Kasumi-1 (cell line): ENCODE data around the gene ICE1.
"Not testable (repeated sequence)": the region's sequence is repeated elsewhere in the genome, so short reads cannot be mapped to it uniquely, and the experiment has no call there.

ENCODE experiments used
- DNase-seq, 2 experiments: peaks; one replicate each; lab custom pipeline; 2025; lab: John Stamatoyannopoulos, UW

Gene ICE1

DNA sequence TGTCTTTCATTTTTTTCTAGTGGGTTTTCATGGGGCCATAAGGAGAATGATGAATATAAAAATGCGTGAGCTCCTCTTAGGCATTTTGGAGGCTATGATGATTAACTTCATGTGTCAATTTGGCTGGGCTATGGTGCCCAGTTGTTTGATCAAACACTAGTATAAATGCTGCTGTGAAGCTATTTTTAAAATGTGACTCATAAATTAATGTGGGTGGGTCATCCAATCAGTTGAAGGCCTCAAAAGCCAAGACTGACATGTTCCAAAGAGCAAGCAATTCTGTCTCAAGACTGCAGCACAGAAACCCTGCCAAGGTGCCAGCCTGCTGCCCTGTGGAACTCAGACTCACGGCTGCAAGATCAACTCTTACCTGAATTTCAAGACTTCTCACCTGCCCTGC, 24.4 kb upstream of the ICE1 start:
- no peak for DNase-seq

DNA sequence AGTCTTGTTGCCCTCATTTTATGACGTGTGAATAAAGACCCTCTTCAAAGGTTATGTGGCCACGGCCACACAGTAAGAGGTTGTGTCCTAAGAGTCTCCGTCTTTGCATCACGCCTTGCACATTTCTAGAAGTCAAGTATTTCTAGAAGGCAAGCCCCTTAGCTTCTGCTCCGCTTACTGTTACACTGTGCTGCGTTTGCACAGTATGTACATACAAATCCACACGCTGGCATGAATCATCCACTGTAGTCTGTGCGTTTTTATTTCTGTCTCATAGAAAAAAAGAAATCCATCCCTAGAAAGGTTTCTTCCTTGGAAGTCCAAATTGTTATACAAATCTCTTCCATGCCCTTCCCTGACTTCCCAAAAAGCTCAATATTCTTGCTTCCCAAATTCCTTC, 21.4 kb upstream of the ICE1 start:
- DNase-seq = no peak

- DNase-seq = no peak
Observed at GRCh38 chr5:5403741-5404140, 18.7 kb upstream of the ICE1 start.

- DNase-seq = no peak
Observed at GRCh38 chr5:5404381-5404780, 18.1 kb upstream of the ICE1 start.

- no peak for DNase-seq
Observed at GRCh38 chr5:5405441-5405840, 17.0 kb upstream of the ICE1 start.

- DNase-seq = no peak
Observed at GRCh38 chr5:5407924-5408323, 14.6 kb upstream of the ICE1 start.

- DNase-seq = no peak
Observed at GRCh38 chr5:5409151-5409810, 13.2 kb upstream of the ICE1 start.

- not testable (repeated sequence) for DNase-seq
Observed at GRCh38 chr5:5413856-5414255, 8.6 kb upstream of the ICE1 start.

- DNase-seq = no peak
Observed at GRCh38 chr5:5414999-5415398, 7.5 kb upstream of the ICE1 start.

DNA sequence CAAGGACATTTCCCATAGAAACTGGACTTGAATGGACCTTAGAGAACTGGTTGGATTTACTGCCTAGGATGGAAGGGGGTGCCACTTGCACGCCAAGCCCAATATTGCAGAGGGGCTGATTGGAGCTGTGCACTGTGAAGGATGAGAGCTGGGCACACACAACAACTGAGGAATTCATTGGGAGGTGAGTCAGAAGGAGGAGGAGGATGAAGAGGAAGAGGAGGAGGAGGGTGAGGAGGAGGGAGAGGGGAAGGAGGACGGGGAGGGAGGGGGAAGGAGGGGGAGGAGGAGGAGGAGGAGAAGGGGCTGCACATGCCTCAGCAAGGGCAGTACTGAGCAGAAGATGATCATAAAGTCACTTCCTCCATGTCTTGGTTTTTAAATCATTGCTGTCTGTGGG, 5.7 kb upstream of the ICE1 start:
- DNase-seq = no peak

DNA sequence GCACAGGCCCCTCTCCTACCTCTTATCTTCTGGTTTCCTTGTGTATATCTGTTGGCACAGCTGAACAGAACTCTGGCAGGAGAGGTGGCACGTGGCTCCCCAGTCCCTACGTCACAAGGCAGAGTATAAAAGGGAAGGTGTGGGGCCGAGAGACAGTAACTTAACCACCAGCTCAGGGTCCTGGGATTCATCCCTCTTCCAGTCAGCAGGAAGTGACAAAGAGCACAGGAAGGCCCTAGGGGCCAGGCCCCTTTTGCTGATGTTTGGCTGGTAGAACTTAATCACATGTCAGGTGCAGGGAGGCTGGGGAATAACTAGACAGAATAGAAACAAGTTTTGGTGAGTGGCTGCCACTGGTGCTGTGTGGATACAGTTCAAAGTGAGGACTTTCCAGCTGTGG, 4.5 kb upstream of the ICE1 start:
- DNase-seq = no peak

DNA sequence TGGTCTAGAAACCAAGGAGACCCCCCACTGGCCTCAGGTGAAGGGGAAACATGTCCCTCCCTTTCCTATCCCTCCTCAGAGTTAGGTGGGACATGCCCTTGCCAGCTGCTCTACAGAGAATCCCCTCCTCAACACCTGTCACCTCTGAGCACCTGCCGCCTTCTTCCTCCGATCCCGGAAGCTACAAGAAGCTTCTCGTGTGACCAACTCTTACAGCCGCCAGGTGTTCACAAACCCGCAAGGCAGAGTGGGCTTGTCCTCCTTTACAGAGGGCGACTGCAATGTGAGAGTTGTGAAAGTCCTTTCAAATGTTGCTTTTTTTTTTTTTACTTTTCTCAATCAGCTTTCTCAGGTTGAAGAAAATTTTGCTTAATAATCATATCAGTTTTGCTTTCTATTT, 3.7 kb upstream of the ICE1 start:
- no peak for DNase-seq

DNA sequence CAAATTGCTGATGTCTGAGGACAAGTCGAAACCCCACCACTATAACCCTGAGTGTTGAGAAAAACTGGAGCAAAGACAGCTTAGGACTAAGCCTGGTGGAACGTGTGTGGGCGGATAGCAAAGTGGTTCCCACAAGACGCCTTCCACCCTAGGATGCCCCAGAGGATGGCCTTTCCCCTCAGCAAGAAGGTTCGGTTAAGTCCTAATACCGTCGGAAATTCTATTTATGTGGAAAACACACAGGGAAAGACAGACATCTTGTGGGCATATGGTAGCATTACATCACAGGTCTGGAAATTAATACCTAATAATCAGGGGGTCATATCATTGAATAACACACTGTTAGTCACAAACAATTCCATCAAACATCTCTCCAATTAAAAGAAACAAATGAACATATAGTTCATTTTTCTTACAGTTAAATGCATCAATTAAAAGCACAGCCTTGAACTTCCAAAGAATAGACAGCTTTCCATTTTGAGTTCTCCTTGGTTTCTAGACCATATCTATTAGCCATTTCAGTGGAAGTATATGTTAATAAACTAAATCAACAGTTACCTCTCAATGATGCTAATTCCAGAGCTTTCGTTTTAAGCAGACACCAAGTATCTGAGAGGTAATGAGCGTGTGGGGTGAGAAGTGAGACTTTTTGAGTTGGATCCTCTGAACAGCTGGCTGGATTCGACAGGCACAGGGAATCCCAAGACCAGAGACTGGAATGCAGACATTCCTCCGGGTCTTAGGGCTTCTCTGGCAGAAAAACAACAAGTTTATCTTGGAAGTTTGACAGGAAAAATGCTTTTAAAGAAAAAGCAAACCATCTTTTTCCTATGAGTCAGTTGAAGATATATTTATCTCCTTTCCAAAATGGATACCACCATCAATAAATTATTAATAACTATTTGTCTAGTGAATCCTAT, 2.9 kb upstream of the ICE1 start:
- peak; percentile 68 to 75 for DNase-seq

DNA sequence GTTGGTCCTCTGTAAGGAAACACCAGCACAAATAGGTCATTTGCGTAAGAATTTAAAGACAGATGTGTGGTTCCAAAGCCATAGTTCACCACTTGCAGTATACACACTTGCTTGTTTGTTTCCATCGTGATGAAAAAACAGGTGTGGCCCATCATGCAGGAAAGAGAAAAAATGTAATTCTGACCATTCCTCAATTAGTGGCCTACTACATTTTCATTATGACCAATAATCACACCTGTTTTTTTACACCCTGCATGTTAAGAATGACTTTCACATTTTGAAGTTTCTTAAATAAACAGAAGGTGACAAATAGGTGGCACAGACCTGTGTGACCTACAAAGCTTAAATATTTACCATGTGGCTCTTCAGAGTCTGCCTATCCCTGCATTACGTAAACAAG, 2.2 kb upstream of the ICE1 start:
- DNase-seq = no peak

DNA sequence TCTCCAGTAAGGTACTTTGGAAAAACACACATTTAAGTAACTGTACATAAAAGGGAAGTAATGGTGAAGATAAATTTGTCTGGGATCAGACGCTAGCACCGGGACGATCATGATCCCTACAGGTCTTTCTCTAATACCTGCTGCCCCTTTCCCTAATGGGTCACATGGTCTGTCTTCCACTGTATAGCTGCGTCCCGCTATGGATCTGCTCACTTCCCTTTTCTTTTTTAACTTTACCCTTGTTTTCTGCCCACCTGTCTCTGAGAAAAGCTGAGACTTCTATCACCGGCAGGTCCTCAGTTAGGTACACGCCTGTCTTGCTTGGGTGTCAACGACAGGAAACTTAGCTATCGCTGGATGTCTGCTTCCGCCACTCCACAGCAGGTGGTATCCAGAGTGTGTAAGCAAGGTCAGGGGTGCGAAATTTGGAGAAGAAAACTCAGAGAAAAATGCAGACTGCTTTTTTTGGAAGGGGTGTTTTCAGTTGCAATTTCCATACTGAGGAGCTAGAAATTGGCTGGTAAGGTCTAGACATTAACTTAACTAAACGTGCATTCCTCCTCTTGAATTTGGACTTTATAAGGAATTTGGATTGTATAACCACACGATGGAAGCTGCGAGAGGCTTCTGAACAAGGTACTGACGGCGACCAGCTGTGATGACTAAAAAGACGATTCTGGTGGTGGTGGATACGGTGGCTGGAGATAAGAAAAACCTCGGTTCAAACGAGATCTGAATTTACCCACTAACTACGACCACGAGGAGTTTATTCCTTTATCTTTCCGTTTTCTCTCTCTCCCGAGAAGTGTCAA, 1.1 kb upstream of the ICE1 start:
- peak; percentile 6 to 47 for DNase-seq

DNA sequence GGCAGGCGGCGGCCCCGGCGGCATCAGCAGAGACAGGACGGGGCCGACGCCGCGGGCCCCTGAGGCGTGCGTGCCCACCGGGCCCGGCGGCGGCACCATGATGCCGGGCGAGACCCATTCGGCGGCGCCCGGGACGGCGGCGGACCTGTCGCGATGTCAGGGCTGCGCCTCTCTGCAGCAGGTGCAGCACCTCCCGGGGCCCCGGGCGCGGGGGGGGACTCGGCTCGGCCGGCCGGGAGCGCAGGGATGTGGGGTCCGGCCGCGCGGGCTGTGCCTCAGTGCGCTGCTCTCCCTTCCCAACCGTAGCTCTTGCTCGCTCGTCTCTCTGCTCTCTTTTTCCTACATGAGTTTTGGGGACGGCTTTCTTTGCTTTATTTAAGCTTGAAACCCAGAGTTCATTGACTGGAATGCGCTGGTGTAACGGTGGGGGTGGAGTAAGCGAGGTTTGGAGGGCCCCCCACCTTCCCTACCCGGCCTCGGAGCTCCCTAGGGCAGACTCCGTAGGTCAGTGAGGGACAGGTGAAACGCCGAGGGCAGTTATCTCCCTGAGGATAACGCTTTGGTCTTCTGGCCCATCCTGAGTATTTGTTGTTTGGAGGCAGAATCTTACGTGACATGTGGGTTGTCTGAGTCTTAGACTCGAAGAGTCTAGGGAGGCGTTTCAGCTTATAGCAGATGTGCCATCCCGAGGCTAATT, 490 bp downstream of the ICE1 start:
- no peak for DNase-seq

- DNase-seq = peak; percentile 17 to 28
Observed at GRCh38 chr5:5423586-5423985, 1.1 kb downstream of the ICE1 start.

- DNase-seq = no peak
Observed at GRCh38 chr5:5424736-5425135, 2.3 kb downstream of the ICE1 start.

DNA sequence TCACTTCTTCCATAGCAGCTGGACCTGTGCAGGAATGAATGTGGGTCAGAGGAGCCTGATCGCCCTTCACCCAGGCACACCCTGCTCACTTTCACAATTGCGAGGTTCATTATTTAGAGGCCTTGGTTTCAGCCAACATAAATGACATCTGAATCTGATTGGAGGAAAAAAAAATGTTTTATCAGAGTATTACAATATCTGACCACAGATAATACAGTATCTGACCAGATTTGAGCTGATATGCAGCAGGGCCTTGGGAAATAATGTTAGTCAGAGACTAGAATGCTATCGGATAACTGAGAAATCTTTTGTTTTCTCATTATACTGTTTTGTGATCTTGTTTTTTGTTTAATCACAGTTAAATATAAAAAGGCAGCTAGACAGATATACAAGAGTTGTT, 7.7 kb downstream of the ICE1 start:
- no peak for DNase-seq

DNA sequence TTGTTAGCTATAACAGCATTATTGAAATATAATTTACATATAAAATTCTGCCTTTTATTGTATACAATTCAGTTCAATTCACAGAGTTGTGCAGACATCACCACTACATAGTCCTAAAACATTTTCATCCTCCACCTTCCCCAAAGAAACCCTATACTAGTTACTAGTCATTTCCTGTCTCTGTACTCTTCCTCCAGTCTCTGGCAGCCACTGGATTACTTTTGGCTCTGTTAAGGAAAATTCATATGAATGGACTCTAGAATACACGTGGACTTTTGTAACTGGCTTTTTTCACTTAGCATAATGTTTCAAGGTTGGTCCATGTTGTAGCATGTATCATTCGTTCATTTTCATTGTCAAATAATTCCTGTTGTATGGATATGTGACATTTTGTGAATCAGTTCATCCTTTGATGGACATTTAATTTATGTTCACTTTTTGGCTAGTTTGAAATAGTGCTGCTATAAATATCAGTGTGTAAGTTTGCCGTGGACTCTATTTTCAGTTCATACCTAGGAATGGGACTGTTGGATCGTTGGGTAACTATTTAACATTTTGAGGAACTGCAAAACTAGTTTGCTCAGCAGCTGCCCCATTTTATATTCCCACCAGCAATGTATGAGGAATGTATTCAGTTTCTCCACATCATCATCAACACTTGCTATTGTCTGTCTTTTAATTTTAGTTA, 9.7 kb downstream of the ICE1 start:
- peak in 1 of 2 experiments; percentile 7 for DNase-seq

- DNase-seq = no peak
Observed at GRCh38 chr5:5436203-5436760, 13.8 kb downstream of the ICE1 start.
